GM21381 (cell line): ENCODE data around the gene PADI3.

Experiments used
- ATAC-seq: cut with Tn5 transposase; IDR thresholded peaks from one replicate; pipeline ENCODE4 v1.9.1; 2021; ENCODE audit warnings: mild to moderate bottlenecking, moderate library complexity; ENCODE audit not compliant: unreplicated experiment

The PADI3 gene

GRCh38 chr1:17295292-17295691 is 46.4 kb downstream of the PADI3 start:
- ATAC-seq = no peak

GRCh38 chr1:17296086-17296485 is 47.2 kb downstream of the PADI3 start:
- ATAC-seq = no peak

GRCh38 chr1:17297991-17298390 is 49.1 kb downstream of the PADI3 start:
- ATAC-seq = no peak

- ATAC-seq = no peak
Measured at GRCh38 chr1:17301767-17302166, 52.9 kb downstream of the PADI3 start.

GRCh38 chr1:17304151-17304825 is 55.4 kb downstream of the PADI3 start:
- ATAC-seq = no peak

- no peak for ATAC-seq
Measured at GRCh38 chr1:17304826-17305175, 55.9 kb downstream of the PADI3 start.

- ATAC-seq = no peak
Measured at GRCh38 chr1:17305576-17306095, 56.7 kb downstream of the PADI3 start.

GRCh38 chr1:17306407-17306806 is 57.5 kb downstream of the PADI3 start:
- ATAC-seq = no peak

GRCh38 chr1:17306921-17307320 is 58.0 kb downstream of the PADI3 start:
- ATAC-seq = no peak

GRCh38 chr1:17307329-17307728 is 58.4 kb downstream of the PADI3 start:
- no peak for ATAC-seq

GRCh38 chr1:17307946-17308345 is 59.0 kb downstream of the PADI3 start, which contains the start of gene PADI4:
Gene PADI4 (plus strand): TSS chr1:17308197. CDS start chr1:17308223, 26 bp downstream.
- no peak for ATAC-seq

- no peak for ATAC-seq
Measured at GRCh38 chr1:17308593-17308992, 59.7 kb downstream of the PADI3 start.

- ATAC-seq = no peak
Measured at GRCh38 chr1:17309426-17310067, 60.6 kb downstream of the PADI3 start.

GRCh38 chr1:17310068-17310640 is 61.3 kb downstream of the PADI3 start:
- ATAC-seq = no peak

GRCh38 chr1:17313530-17314309 is 64.8 kb downstream of the PADI3 start:
- no peak for ATAC-seq

GRCh38 chr1:17314491-17314971 is 65.6 kb downstream of the PADI3 start:
- ATAC-seq = no peak

- no peak for ATAC-seq
Measured at GRCh38 chr1:17315542-17316130, 66.7 kb downstream of the PADI3 start.

GRCh38 chr1:17316704-17317103 is 67.8 kb downstream of the PADI3 start:
- ATAC-seq = no peak

GRCh38 chr1:17318262-17318661 is 69.4 kb downstream of the PADI3 start:
- ATAC-seq = no peak

- no peak for ATAC-seq
Measured at GRCh38 chr1:17319561-17320350, 70.9 kb downstream of the PADI3 start.
